Medulla oblongata (tissue), 1 donor: ENCODE results near the gene TIFAB.
"Not testable (repeated sequence)": the region's sequence is repeated elsewhere in the genome, so short reads cannot be mapped to it uniquely, and the experiment has no call there.

Source experiments
- DNase-seq: peaks from one replicate; pipeline ENCODE4 v3.0.0-alpha.2; 2015; ENCODE audit errors: extremely low spot score

Gene TIFAB, protein sequence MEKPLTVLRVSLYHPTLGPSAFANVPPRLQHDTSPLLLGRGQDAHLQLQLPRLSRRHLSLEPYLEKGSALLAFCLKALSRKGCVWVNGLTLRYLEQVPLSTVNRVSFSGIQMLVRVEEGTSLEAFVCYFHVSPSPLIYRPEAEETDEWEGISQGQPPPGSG

DNA sequence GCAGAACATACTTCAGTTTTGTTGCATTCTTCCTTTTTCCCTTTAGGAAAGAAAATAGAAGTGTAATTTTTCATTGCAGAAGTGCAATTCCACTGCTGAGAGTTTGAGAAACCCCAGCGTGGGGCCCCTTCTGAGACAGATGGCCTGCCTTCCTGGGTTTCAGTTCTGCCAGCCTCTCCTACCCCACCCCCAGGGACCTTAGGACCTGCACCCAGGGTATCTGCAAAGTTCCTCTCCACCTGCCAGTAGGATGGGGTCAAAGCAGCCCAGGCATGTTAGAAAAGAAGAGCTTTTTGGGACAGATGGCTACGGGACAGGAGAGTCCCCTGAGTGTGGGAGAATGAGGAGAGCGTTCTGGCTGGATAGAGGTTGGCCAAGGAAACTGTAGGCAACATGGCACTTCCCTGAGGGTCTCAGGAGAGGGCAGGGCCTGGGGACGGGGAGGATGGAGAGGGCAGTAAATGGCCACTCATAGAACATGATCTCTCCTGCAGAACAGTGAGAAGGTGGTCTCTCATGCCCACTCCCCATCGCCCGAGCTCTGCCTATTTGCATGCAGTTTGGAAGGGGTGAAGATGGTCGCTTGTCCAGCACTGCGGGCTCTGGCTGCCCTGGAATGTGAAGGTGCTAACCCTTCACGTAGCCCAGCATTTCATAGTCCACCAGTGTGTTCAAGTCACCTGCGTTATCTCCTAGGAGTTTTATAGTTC lies at the start of gene TIFAB:
TIFAB (minus strand) TSS at position 31 of the 710 bp plus-strand sequence. CDS start 2,412 bp downstream, outside the sequence.
- DNase-seq = peak; percentile 38

DNA sequence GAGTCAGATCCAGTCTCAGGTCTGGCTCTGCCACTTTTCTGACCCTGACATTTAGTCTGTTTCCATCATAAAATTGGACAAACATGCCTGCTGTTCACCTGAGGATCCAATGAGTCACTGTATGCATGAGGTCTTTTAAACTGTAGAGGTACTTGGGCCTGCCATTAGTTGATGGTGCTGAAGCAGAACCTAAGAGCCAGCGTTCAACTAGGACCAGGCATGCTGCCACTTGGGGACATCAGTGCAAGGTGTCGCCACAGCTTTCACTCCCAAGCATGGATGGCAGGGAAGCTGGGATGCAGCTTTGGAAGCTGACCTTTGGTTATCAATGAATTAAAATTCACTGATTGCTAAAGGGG lies 46.5 kb upstream of the TIFAB start:
- no peak for DNase-seq

DNA sequence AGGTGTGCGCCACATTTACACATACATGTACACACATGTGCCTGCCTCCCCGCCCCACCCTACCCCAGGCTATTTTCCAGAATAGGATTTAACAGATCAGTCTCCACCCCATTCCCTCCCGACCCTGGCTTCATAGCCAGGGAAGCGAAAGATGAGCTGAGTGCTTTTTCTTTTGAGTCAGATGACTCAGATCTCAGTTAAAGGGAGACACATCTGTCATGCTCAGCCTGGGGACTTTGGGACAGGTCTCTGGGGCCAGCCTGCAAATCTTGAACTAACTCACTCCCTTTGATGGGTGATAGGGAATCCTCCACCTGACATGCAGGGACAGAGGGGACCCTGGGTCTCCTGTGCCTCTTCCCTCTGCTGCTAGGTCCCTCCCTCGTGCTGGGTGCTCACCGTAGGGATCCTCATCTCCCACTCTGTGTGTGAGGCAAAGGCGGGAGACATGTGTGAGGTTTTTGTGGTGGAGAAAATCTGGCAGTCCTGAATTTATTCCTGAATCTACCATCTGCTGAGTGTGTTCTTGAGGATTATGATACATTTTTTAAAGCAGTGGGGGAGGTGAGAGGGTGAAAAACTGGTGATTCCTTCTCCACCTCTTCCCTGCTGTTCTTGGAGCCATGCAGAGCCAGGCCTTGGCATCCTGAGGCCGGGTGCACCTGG lies 46.0 kb upstream of the TIFAB start:
- DNase-seq = no peak

DNA sequence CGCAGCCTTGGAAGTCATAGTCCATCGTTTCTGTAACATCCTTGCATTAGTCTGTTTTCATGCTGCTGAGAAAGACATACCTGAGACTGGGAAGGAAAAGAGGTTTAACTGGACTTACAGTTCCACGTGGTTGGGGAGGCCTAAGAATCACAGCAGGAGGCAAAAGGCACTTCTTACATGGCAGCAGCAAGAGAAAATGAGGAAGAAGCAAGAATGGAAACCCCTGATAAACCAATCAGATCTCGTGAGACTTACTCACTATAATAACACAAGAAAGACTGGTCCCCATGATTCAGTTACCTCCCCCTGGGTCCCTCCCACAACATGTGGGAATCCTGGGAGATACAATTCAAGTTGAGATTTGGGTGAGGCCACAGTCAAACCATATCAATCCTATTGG lies 43.4 kb upstream of the TIFAB start:
- DNase-seq = not testable (repeated sequence)

DNA sequence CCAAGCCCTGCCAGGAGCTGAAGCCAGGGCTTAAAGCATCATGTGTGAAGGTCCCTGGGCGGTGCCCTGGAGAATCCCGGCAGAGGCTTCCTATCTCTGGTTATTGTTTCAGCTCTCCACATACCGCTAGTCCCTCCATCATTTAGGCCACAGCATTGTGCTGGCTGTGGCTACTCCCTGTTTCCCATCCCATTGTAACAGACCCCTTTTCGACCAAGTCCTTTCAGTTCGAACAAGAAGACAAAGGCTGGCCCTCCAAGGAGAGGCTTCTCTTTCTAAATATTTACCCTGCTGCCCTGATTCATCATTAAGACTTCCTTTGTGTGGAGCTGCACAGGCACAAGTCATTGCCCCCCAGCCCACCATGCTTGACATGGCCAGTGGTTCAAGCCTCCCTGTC lies 42.0 kb upstream of the TIFAB start:
- no peak for DNase-seq

DNA sequence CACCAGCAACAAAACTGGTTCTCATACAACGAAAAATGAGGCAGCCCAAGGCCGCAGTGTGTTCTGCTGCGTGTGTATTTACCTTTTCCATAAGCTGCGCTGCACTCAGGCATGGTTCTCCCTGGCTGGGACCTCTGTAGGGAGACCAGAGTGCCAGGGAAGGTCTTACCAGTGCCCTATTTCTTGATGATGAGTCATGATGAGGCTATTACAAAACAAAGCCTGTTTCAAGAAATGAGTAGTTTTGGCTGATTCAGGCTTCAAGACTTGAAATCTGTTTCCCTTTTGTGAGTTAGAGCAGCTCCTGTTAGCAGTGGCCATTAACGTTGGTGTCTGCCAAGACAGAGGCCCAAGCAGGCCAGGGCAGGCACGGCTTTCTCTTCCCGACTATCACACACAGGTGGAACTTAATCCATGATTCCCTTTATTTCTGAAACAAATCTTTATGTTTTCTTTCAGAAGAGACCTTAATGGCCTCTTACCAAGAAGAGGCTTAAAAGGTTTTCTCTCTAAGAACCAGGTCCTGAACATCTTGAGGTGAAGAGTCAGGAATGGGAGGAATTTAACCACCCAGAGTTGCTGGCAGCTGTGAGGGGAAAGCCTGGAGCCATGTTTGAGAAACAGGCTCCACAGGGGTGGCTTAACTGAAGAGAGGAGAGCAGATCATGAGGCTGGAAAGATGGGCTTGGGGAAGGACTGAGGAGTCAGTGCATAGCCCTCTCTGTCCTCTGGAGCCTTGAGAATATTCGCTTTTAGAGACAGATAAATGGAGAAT lies 41.4 kb upstream of the TIFAB start:
- peak; percentile 40 for DNase-seq

DNA sequence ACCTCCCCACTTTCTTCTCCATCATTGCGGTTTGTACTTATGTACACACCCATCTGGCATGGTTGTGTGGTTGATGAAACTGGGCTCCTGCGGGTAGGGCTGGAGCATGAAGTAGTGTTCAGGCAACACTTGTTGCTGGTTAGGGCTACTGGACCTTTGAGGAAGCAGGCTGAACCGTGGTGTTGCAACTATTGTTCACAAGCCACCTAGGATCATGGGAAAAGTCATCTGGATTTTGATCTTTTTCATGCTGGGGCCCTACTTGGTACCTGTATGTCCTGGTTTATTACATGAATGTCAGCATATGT lies 40.1 kb upstream of the TIFAB start:
- no peak for DNase-seq

DNA sequence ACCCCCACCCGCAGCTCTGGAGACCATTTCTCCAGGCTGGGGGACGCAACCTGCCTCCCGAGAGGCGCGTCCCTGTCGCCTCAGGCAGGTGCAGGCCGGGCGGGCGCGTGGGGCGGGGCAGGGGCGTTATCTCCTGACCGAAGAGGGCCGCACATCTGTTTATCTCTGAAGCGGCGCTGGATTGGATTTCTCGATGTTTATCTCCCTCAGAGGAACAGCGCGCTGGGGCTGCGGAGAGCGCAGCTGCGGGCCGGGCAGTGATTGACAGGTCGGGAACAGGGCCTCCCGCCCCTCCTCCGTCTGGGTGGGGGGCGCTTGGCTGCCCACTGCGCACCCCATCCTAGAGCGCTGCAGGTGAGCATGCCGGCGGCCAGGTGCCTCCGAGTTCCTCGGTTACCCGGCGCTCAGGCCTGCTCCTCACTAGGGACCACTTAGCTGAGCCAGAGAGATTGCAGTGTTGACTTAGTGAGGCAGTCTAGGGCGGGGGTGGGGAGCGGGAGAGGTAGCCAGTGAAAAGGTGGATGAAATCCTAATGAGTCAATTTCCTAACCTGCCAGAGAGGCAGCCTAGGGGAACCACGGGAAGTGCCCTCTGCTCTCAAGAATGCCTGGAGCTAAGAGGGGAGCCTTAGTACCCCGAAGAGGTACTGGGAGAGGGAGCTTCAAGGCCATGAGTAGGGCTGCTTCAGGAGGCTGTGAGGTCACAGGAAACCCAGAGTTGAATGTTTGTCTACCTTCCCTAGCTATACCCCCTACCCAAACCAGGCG lies 39.6 kb upstream of the TIFAB start:
- no peak for DNase-seq

DNA sequence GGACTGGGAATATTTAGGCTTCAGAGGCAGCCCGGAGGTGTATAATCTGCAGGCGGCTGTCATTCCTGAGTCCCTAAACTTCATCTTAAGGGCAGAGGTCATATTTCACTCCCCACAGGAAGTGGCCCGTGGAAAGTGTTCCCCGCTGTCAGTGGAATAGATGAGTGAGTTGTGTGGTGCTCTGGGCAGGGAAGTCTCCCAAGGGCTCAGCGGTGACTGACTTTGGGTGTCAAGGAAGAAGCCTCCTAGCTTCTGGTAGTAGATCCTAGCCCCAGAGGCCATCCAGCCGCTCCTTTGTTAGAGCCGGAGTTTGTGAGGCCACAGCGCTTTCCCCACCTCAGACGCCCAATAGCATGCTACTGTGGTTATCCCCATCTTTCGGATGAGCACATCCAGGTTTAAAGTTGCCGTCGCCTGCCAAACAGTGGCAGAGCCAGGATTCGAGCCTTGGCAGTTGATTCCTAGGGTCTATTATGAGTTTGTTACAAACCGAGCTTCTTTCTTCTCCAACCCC lies 38.9 kb upstream of the TIFAB start:
- DNase-seq = no peak

DNA sequence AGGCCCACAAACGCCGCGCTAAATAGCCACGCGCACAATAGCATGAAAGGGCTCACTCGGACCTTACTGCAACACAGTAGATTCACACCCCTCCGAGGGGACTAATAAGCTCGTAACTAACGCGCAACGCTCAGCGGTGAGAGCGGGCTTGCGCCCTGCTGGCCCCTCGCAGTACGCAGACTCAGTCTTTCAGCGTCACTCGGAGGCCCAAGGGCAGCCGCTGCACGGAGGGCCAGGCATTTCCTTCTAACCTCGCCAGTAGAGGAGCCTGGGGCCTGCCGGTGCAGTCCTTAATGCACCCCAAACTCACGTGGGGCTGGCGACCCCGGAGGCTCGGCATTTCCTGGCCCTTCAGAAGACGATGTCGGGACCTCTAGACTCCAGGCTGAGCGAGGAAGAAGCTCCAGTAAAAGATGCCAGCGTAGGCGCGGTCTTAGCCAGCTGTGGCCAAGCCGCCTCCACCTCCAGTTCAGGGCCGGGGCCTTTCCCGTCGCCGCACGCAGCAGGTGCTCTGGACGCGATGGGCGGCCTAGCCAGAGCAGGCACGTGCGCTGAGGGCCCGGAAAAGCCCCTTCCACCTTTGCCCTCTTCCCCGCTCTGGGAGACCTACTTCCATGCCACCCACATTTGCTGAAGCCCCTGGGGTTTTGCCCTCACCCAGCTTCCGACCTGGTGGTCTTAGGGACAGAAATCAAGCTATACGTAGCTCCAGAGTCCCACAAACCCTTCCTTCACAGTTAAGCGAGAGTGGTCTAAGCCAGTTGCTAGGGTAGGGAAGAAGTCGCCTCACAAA lies 38.3 kb upstream of the TIFAB start:
- DNase-seq = no peak

DNA sequence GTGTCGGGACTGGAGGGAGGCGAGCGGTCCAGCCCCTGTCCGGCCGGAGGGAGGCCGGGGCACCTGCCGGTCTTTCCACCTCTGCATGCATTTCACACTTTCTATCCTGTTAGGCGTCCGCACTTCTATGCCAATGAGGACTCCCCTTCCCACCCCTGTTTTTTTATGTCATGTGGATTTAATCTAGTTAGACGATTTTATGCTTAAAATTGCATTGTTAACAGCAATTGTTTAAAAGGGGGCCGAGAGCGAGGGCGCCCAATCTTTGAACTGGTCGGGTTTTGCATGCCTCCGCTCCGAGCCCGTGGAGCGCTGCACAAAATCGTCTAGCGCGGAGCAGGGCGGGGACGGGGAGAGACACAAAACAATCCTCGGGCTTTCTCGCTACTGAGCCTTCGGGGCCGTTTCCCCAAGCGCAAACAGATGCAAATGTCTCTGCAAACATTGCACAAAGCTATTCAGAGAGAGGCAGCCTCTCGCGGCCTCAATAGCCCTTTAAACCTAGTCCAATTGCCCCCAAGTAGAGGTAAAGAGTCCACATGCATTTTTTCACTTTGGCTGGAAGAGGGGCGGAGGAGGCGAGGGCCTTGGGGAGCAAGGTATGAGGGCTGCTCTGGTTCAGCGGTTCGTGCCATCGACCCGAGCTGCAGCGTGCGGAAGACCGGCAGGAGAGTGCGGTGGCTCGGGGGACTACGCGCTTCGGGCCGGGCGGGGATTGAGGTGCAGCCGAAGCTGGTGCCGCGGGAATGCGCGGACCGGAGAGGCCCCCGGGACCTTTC lies 37.5 kb upstream of the TIFAB start:
- no peak for DNase-seq

DNA sequence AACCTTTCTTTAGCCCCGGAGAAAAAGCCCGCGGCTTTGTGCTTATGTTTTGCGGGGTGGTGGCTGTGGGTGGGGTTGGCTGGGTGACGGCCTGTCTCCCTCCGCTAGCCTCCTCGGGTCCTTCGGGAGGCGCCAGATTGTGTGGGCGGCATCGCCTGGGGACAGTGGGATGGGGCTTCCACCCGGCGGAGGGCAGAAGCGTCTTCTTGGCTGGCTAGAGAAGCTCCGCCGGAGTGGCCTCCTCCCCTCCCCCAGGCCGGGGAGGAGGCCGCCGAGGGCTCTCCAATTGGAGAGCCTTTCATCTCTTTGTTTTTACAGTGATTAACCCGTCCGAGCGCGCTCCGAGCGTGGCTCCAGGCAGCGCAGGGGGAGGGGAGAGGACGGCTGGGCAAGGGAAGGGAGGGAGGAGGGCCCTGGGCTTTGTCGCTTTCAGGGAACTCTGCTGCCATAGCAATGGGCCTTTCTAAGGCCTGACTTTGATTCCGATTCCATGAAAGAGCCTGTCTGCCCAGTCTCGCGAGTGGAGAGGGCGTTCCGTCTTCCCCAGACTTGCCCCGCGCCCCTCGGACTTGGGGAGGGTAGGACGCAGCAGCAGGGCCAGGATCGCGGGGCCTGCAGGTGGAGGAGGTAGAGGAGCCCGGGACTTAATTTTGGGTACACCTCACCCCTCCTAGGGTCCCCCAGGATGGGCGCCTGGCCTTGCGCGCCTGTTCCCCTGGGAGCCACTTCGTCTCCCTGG lies 36.7 kb upstream of the TIFAB start:
- peak; percentile 51 for DNase-seq

DNA sequence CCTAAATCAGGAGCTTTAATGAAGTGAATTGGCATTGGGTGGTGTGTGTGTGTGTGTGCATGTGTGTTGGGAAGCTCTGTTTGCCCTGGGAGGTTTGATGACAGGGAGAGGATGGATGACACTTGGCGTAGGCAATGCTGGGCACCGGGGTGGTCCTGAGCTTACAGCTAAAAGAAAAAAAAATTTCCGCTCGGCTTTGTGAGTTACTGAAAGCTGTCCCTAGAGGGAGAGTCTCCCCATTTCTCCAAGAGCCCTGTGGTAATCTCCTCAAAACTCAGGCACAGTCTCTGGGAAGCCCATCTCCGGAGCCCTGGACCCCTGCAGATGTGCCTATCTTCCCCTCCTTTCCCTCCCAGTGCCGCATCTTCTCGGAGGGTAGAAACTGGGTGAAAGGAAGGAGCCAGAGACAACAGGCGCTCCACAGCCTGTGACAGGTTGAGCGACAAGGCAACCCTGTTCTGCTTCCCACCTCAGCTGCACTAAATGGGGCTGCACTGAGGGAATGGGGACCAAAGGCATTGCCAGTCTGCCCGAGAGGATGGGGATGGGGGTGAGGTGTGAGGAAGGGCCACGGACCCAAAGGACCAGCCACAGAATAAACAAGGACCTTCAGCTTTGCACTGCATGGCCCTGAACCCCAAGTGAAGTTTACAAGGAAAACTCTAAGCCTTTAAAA lies 35.8 kb upstream of the TIFAB start:
- no peak for DNase-seq

DNA sequence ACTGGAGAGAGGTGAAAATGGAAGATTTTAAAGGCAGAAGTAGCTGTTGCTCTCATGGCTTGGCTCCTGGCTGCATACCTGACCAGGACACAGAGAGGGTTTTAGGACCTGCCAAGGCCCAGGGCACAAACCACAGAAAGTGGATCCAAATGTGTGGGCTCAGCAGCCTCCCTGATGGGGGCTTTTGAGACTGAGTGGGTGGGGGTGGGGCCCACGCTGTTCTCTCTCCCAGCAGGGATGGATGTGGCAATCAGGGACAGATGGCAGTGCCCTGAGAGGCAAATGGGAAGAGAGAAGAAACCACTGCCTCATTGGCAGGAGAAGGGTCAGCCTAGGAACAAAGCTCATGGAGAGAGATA lies 34.9 kb upstream of the TIFAB start:
- no peak for DNase-seq

DNA sequence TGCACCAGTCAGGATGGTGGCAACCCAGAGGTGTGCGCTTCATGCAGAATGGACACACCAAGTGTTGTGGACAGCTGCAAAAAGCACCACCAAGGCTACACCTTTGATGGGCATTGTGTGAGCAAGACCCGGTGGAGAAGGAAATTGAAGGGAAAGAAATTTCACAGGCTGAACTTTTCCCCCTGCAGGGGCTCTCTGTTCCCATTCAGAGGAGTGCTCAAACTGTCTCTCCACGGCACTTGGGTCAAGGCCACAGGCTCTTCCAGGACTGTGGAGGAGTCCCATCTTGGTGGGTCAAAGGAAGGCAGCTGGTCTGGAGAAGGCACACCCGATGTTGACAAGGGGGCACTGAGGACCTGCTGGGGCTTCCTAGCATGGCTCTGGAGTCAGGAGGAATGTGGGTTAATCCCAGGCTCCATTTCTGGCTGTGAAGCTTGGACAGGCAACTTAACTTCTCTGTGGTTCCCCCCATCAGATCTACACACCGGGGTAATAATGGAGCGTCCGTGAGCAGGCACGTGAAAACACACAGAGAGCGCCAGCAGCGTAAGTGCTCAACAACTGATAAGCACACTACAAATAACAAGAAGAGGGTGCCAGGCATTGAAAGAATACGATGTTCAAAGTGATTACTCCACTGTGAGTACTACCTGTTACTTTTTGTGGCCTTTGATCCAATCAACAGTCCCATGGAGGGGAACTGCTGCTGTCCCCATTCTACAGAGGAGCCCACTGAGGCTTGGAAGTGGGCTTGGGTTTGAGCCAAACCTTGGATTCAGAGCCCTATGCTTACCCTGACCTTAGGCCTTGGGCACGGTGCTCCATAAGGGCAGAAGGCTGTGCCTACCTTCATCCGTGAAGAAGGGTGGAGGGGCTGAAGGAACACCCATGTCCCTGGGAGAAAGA lies 34.2 kb upstream of the TIFAB start:
- no peak for DNase-seq

DNA sequence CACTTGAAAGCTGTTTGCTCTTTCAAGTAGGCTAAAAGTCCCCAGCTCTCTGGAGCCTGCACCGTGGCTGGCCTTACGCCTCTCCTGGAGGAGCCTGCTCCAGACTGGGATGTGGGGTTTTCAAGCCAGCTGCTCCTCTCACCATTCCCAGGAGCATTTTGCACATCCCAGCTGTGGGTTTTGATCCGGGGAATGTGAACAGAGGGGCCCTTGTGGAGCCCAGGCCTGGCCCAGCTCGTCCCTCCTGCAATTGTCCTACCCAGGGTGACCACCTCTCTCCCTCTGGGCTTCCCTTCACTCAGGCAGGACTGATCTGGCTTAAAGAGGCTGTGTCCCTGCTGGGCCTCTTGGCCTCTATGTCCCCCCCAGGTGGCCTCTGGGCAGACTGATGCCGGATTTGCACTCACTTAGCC lies 32.5 kb upstream of the TIFAB start:
- no peak for DNase-seq

DNA sequence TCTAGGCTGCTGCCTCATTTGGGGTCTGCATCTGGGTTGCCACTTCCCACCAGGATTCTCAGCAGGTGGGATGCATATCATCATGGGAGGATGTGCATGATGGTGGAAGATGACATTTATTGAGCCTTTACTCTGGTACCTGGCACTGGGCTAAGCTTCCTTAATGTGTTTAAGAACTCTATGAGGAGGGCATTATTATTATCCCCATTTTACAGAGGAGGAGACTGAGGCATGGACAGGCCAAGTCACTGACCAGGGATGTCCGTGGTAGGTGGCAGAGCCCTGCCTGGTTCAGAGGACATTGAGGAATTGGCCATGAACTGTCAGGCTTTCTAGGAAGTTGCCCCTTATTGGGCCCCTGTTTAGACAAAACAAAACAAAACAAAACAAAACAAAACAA lies 31.1 kb upstream of the TIFAB start:
- DNase-seq = no peak

DNA sequence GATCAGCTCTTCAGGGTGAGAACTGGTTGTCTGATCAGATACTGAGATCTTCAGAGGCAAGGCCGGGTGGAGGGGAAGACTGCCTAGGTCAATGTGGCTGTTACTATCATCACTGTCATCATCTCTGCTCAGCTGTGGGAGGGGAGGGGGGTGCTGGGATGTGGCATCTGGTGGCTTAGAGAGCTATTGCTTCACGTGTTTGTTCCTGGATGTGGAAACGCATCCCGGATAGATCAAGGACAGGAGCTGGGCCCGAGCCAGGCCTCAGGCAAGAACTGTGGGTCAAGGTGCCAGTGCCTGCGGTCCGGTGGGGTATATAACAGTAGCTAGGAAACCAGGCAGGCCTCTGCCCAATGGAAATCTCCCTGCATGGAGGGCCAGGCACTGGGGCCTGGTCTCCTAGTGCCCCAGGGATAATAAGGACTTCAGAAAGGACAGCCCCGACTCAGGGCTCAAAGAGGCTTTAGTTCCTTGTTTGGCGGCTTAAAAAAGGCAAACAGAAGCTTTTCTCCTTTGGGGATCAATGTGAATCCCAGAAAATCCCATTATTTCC lies 30.3 kb upstream of the TIFAB start:
- no peak for DNase-seq
